Spleen (tissue), 7 donors: ENCODE data around the gene BEND5.

ENCODE experiments used
- CTCF ChIP-seq, 11 experiments: fragments of 200-600 bp in 7 of 11; fragments of 450-650 bp in 4 of 11; sonication (generic) in 4 of 11; IDR thresholded peaks in 8 of 11; conservative IDR thresholded peaks in 3 of 11; 1 replicate in 7 of 11; 2 replicates in 4 of 11; pipeline versions ENCODE4 v1.4.0 to v1.8.0; 2016 to 2021; ENCODE audit warnings: antibody characterized with exemption in 11 of 11, inconsistent platforms in 4 of 11, mild to moderate bottlenecking in 1 of 11
- POLR2AphosphoS5 ChIP-seq, 3 donors: sonication (generic); formaldehyde crosslinking; IDR thresholded peaks; one replicate each; pipeline ENCODE4 v1.5.1; 2017; ENCODE audit warnings: antibody characterized with exemption in 3 of 3
- donor health status: DM: no; HTN: no; CAD: no; lungs with moderate emphysema.
- donor health status: DM: no; HTN: no; CAD: no.
- donor health status: DM: no; HTN: no; CAD: no.

GRCh38 chr1:48688102-48688760 is 88.5 kb downstream of the BEND5 start:
- TF ChIP-seq CTCF (IDR thresholded peaks at IDR 0.05 in 8 of 11, conservative IDR thresholded peaks at IDR 0.05 in 3 of 11) (peak in 5 of 11 experiments; percentile 15 to 29 (median 17)), POLR2AphosphoS5 (IDR thresholded peaks at IDR 0.05) (no peak)
